K562 (cell line): ENCODE measurements around the gene TP53BP1. TPM values are rescaled to one million over a fixed set of nuclear protein-coding genes. Genes with fewer than 3 reads are reported as not detected.

Experiments
- ATAC-seq: fragments of 200-7000 bp; cut with Tn5 transposase; 3 replicates; pipeline ENCODE4 v1.9.1; 2020; ENCODE audit warnings: moderate library complexity
- BruUV-seq: library from RNA; stranded (reverse); fragments of 400-500 nt; replicated peaks from 2 replicates; lab custom pipeline; 2021; lab: Mats Ljungman, UMichigan
- CTCF ChIA-PET: fragments of 300-600 bp; formaldehyde crosslinking; extraction: SDS; loops from one replicate; lab custom pipeline; 2021; ENCODE audit warnings: low intra/inter-chr PET ratio; lab: Yijun Ruan, JAX
- POLR2A ChIA-PET: fragments of 300-600, 350-650 bp; sonication (Branson Sonifier 250); formaldehyde crosslinking; extraction: SDS; loops from one replicate; lab custom pipeline; 2021; ENCODE audit warnings: antibody characterized with exemption, inconsistent platforms; lab: Yijun Ruan, JAX
- DNase-seq, 4 experiments: peaks; one replicate each; pipeline versions ENCODE4 v3.0.0 to v3.0.0-alpha.2; 2011 to 2018; ENCODE audit warnings: low spot score in 3 of 4, mixed read lengths in 3 of 4; ENCODE audit errors: extremely low read depth in 1 of 4
- FAIRE-seq: peaks from 2 replicates; lab custom pipeline; 2011; peaks lifted over from hg19 to GRCh38; lab: Jason Lieb, UNC
- H2AFZ ChIP-seq: 2 replicates; pipeline ENCODE4 v1.6.0; 2011; ENCODE audit warnings: low read depth, low read length, control low read depth, inconsistent platforms
- H3K27ac ChIP-seq: fragments of 200-600 bp; 3 replicates; pipeline ENCODE4 v1.8.0; 2011; ENCODE audit warnings: low read depth, mild to moderate bottlenecking, control low read depth, inconsistent platforms, low read length, moderate library complexity, mixed read lengths; ENCODE audit errors: extremely low read depth
- H3K27me3 ChIP-seq, 2 experiments: fragments of 300-600 bp in 1 of 2; 2 replicates in 1 of 2; 3 replicates in 1 of 2; pipeline versions ENCODE4 v1.6.0 to v1.8.0; 2011; ENCODE audit warnings: inconsistent platforms in 2 of 2, low read length in 2 of 2, mild to moderate bottlenecking in 1 of 2, mixed read lengths in 1 of 2, moderate library complexity in 1 of 2; ENCODE audit not compliant: control insufficient read depth in 2 of 2, insufficient read depth in 2 of 2
- H3K36me3 ChIP-seq: fragments of 300-600 bp; 3 replicates; pipeline ENCODE4 v1.8.0; 2011; ENCODE audit warnings: mild to moderate bottlenecking, low read length, inconsistent platforms; ENCODE audit not compliant: control insufficient read depth, insufficient read depth
- H3K4me1 ChIP-seq, 2 experiments: fragments of 200-600 bp in 1 of 2; replicated peaks in 1 of 2; 2 replicates in 1 of 2; 3 replicates in 1 of 2; pipeline versions ENCODE4 v1.5.1 to v1.8.0; 2011; ENCODE audit warnings: inconsistent platforms in 2 of 2, low read length in 2 of 2, mild to moderate bottlenecking in 1 of 2, mixed read lengths in 1 of 2, moderate library complexity in 1 of 2; ENCODE audit not compliant: control insufficient read depth in 2 of 2, insufficient read depth in 2 of 2
- H3K4me2 ChIP-seq: 2 replicates; pipeline ENCODE4 v1.6.1; 2011; ENCODE audit warnings: low read length, control low read depth, inconsistent platforms, mixed read lengths; ENCODE audit not compliant: insufficient read depth
- H3K4me3 ChIP-seq: fragments of 200-600 bp; sonication (generic), shearing (Covaris generic); 2 replicates; pipeline ENCODE4 v1.5.1; 2016; ENCODE audit warnings: control low read depth, inconsistent platforms
- H3K79me2 ChIP-seq: fragments of 200-600 bp; 3 replicates; pipeline ENCODE4 v1.8.0; 2011; ENCODE audit warnings: low read length, inconsistent platforms; ENCODE audit not compliant: control insufficient read depth, insufficient read depth
- H3K9ac ChIP-seq, 2 experiments: 2 replicates each; pipeline versions ENCODE4 v1.6.0 to v1.6.1; 2011; ENCODE audit warnings: low read depth in 2 of 2, low read length in 2 of 2, control low read depth in 1 of 2, inconsistent platforms in 1 of 2, mild to moderate bottlenecking in 1 of 2, mixed read lengths in 1 of 2; ENCODE audit not compliant: insufficient read depth in 1 of 2
- H3K9me1 ChIP-seq: one replicate; pipeline ENCODE4 v1.6.0; 2011; ENCODE audit warnings: inconsistent platforms, mild to moderate bottlenecking, low read length, moderate library complexity; ENCODE audit not compliant: control insufficient read depth, insufficient read depth
- H3K9me3 ChIP-seq: replicated peaks from 2 replicates; pipeline ENCODE4 v1.5.1; 2011; ENCODE audit warnings: low read depth, low read length, inconsistent platforms; ENCODE audit not compliant: control insufficient read depth, insufficient read depth
- H4K20me1 ChIP-seq: replicated peaks from 2 replicates; pipeline ENCODE4 v1.6.1; 2011; ENCODE audit warnings: low read length, inconsistent platforms, mixed read lengths; ENCODE audit not compliant: control insufficient read depth, insufficient read depth
- C11orf30 ChIP-seq: fragments of 450-650 bp; IDR thresholded peaks from 2 replicates; pipeline ENCODE4 v1.6.1; 2016; ENCODE audit warnings: low read depth, mild to moderate bottlenecking
- POLR2B ChIP-seq: fragments of 450-650 bp; IDR thresholded peaks from 2 replicates; pipeline ENCODE4 v1.6.1; 2018; ENCODE audit warnings: low read depth; ENCODE audit not compliant: partially characterized antibody
- RBFOX2 ChIP-seq: fragments of 200-400 bp; formaldehyde crosslinking; IDR thresholded peaks from 2 replicates; pipeline ENCODE4 v1.6.1; 2017; ENCODE audit warnings: low read depth, mild to moderate bottlenecking, low read length, moderate library complexity
- SRSF3 ChIP-seq: fragments of 200-400 bp; formaldehyde crosslinking; IDR thresholded peaks from 2 replicates; pipeline ENCODE4 v1.6.1; 2016; ENCODE audit warnings: mild to moderate bottlenecking, low read length, moderate library complexity; ENCODE audit not compliant: insufficient read depth
- WGBS: fragments of 100-300 bp; shearing (Covaris generic); methylation state at CpG from one replicate; pipeline ENCODE4 v1.1.6; 2016; ENCODE audit warnings: low coverage, mixed read lengths; ENCODE audit not compliant: insufficient coverage; ENCODE audit errors: missing lambda C conversion rate; 5-methylcytosine and 5-hydroxymethylcytosine counted together
- in situ Hi-C: fragments of 300-500 bp; cut with MboI; formaldehyde crosslinking; loops from 4 replicates; pipeline ENCODE4 v1.15.0; 2018; ENCODE audit warnings: inconsistent platforms, mixed read lengths
- intact Hi-C: fragments of 100-400 bp; cut with micrococcal nuclease; formaldehyde crosslinking; loops from 2 replicates; pipeline ENCODE4 v1.14.2; 2022
- polyA plus RNA-seq, 8 experiments: library from polyadenylated mRNA; depleted of rRNA in 4 of 8; stranded (reverse) in 5 of 8; unstranded in 3 of 8; fragments of >200 nt; fragmentation: Nextera tagmentation in 2 of 8; fragmentation: Illumina TruSeq in 1 of 8; extraction: Ambion mirVana in 2 of 8; extraction: Trizol in 1 of 8; gene quantifications; 2 replicates each; pipeline versions ENCODE4 v1.2.1 to v1.2.3, GENCODE V29; 2011 to 2014; ENCODE audit warnings: inconsistent platforms in 1 of 8, missing spikeins in 1 of 8
- total RNA-seq, 7 experiments: library from RNA; depleted of rRNA in 6 of 7; stranded (reverse); fragments of >200 nt in 6 of 7; fragmentation: Illumina TruSeq in 2 of 7; extraction: Trizol in 2 of 7; gene quantifications; 2 replicates each; pipeline versions ENCODE4 v1.2.1 to v1.2.3, GENCODE V29; 2011 to 2021; ENCODE audit warnings: low replicate concordance in 1 of 7
- TF ChIP-seq, protein P1 (sequence below): fragments of 200-800 bp; sonication (Bioruptor generic); IDR thresholded peaks from 2 replicates; pipeline ENCODE4 v1.6.1; 2017; ENCODE audit warnings: missing genetic modification characterization, missing compliant biosample characterization
- TF ChIP-seq, protein P2 (sequence below): sonication (generic); formaldehyde crosslinking; IDR thresholded peaks from 2 replicates; pipeline ENCODE4 v1.8.1; 2023; ENCODE audit warnings: mild to moderate bottlenecking, missing genetic modification reagents

The TP53BP1 gene
- total and polyA plus RNA-seq, 9 of the 15 experiments (the other 6 are each of a cell fraction or from before 2014, with no cell fraction given), result 5.7 to 63.3 (median 30.9) TPM

DNA sequence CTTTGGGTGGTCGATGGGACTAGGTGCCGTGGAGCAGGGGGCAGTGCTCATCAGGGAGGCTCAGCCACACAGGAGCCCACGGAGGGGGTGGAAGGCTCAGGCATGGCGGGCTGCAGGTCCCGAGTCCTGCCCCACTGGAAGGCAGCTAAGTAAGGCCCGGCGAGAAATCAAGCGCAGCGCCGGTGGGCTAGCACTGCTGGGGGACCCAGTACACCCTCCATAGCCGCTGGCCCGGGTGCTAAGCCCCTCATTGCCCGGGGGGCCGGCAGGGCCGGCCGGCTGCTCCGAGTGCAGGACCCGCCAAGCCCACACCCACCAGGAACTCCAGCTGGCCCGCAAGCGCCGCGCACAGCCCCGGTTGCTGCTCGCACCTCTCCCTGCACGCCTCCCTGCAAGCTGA lies 19.1 kb downstream of the TP53BP1 start:
- Histone ChIP-seq H3K79me2 (no peaks in the 10 kb centered on the region), H3K4me1 (peaks cover 4 to 14% of the 10 kb centered on the region in 2 experiments; a peak in 3 of 5 replicates), H3K27me3 (no peaks in the 10 kb centered on the region), H2AFZ (no peak overlapping the region), H4K20me1 (no peaks in the 10 kb centered on the region; the same call in 1 of the 2 replicates), H3K36me3 (peaks cover 68% of the 10 kb centered on the region), H3K27ac (no peak overlapping the region), H3K9me1 (peaks cover 3% of the 10 kb centered on the region), H3K4me3 (no peak overlapping the region), H3K9me3 (no peaks in the 10 kb centered on the region), H3K4me2 (no peak overlapping the region), H3K9ac (no peak overlapping the region)
- intact Hi-C loops, result no loop called here
- ChIA-PET CTCF (no interaction called here), POLR2A (interaction anchor here (0.6 kb wide), 2 partner anchors 1180 to 1245 kb away, joined by 3 read pairs; no protein-coding TSS in a partner anchor)
- in situ Hi-C loops, result no loop called here
- ATAC-seq, result no peak
- no TSS peak for BruUV-seq
- no peak for FAIRE-seq
- no peak for DNase-seq
- TF ChIP-seq RBFOX2, result peak; percentile 28; the same call in 1 of the 2 replicates
- TF ChIP-seq, protein P1, sequence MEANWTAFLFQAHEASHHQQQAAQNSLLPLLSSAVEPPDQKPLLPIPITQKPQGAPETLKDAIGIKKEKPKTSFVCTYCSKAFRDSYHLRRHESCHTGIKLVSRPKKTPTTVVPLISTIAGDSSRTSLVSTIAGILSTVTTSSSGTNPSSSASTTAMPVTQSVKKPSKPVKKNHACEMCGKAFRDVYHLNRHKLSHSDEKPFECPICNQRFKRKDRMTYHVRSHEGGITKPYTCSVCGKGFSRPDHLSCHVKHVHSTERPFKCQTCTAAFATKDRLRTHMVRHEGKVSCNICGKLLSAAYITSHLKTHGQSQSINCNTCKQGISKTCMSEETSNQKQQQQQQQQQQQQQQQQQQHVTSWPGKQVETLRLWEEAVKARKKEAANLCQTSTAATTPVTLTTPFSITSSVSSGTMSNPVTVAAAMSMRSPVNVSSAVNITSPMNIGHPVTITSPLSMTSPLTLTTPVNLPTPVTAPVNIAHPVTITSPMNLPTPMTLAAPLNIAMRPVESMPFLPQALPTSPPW (CRISPR knock-in tag), result no peak
- no peak for TF ChIP-seq SRSF3
- no peak for TF ChIP-seq C11orf30
- TF ChIP-seq, protein P2, sequence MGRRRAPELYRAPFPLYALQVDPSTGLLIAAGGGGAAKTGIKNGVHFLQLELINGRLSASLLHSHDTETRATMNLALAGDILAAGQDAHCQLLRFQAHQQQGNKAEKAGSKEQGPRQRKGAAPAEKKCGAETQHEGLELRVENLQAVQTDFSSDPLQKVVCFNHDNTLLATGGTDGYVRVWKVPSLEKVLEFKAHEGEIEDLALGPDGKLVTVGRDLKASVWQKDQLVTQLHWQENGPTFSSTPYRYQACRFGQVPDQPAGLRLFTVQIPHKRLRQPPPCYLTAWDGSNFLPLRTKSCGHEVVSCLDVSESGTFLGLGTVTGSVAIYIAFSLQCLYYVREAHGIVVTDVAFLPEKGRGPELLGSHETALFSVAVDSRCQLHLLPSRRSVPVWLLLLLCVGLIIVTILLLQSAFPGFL, result no peak
- TF ChIP-seq POLR2B, result no peak
- WGBS, result over 99% methylated on average over 18 of the region's 25 CpGs
